GM23338 (cell line): ENCODE data around the gene PEAK3. TPM values are rescaled to one million over a fixed set of nuclear protein-coding genes. Genes with fewer than 3 reads are reported as not detected.
A peak's percentile ranks its signal among the peaks of the same experiment; 100 is the strongest.

Experiments
- ATAC-seq: fragments of 200-7000 bp; cut with Tn5 transposase; 3 replicates; pipeline ENCODE4 v1.9.1; 2020
- DNase-seq: peaks from one replicate; pipeline ENCODE4 v3.0.0-alpha.2; 2015; ENCODE audit warnings: low spot score
- H2AFZ ChIP-seq: fragments of 200-600 bp; sonication (generic); 2 replicates; pipeline ENCODE4 v1.8.0; 2016; ENCODE audit warnings: antibody characterized with exemption, mild to moderate bottlenecking, moderate library complexity
- H3F3A ChIP-seq: fragments of 200-600 bp; sonication (generic); replicated peaks from 2 replicates; pipeline ENCODE4 v1.8.0; 2017; ENCODE audit warnings: antibody characterized with exemption, mixed run types, low read depth
- H3K27ac ChIP-seq: fragments of 200-600 bp; sonication (generic); 2 replicates; pipeline ENCODE4 v1.6.1; 2016; ENCODE audit warnings: low read depth
- H3K27me3 ChIP-seq: fragments of 200-600 bp; sonication (generic); 2 replicates; pipeline ENCODE4 v1.8.0; 2016; ENCODE audit warnings: mild to moderate bottlenecking, mixed run types, moderate library complexity; ENCODE audit not compliant: insufficient read depth
- H3K36me3 ChIP-seq: fragments of 200-600 bp; sonication (generic); 2 replicates; pipeline ENCODE4 v1.8.0; 2016; ENCODE audit warnings: mild to moderate bottlenecking; ENCODE audit not compliant: insufficient read depth
- H3K4me1 ChIP-seq: fragments of 200-600 bp; sonication (generic); 2 replicates; pipeline ENCODE4 v1.8.0; 2016; ENCODE audit warnings: mild to moderate bottlenecking, moderate library complexity; ENCODE audit not compliant: insufficient read depth
- H3K4me2 ChIP-seq: fragments of 200-600 bp; sonication (generic); 2 replicates; pipeline ENCODE4 v1.7.1; 2017; ENCODE audit warnings: mixed run types
- H3K4me3 ChIP-seq: fragments of 200-600 bp; sonication (generic); 2 replicates; pipeline ENCODE4 v1.6.1; 2016; ENCODE audit warnings: mixed run types
- H3K79me2 ChIP-seq: fragments of 200-600 bp; sonication (generic); replicated peaks from 2 replicates; pipeline ENCODE4 v1.8.0; 2017; ENCODE audit warnings: mild to moderate bottlenecking; ENCODE audit not compliant: insufficient read depth
- H3K9me2 ChIP-seq: fragments of 200-600 bp; sonication (generic); 2 replicates; pipeline ENCODE4 v1.8.0; 2017; ENCODE audit not compliant: insufficient read depth
- H4K20me1 ChIP-seq: fragments of 200-600 bp; sonication (generic); replicated peaks from 2 replicates; pipeline ENCODE4 v1.8.0; 2017; ENCODE audit warnings: mild to moderate bottlenecking; ENCODE audit not compliant: insufficient read depth
- H3K27ac Mint-ChIP-seq: 2 replicates; pipeline ENCODE4 v1.8.0; 2020; ENCODE audit warnings: inconsistent platforms, mild to moderate bottlenecking, moderate library complexity, mixed read lengths
- H3K27me3 Mint-ChIP-seq: 3 replicates; pipeline ENCODE4 v1.8.0; 2022; ENCODE audit warnings: low read depth, mild to moderate bottlenecking, moderate library complexity, mixed read lengths, inconsistent platforms; ENCODE audit not compliant: insufficient read depth, poor library complexity
- H3K36me3 Mint-ChIP-seq: 3 replicates; pipeline ENCODE4 v1.8.0; 2021; ENCODE audit warnings: low read depth, mild to moderate bottlenecking, inconsistent platforms, moderate library complexity, mixed read lengths
- H3K4me1 Mint-ChIP-seq: 3 replicates; pipeline ENCODE4 v1.8.0; 2020; ENCODE audit warnings: mild to moderate bottlenecking, inconsistent platforms, mixed read lengths
- H3K4me3 Mint-ChIP-seq: 3 replicates; pipeline ENCODE4 v1.8.0; 2021; ENCODE audit warnings: moderate library complexity, mild to moderate bottlenecking, inconsistent platforms, mixed read lengths
- H3K9me3 Mint-ChIP-seq: 3 replicates; pipeline ENCODE4 v1.8.0; 2020; ENCODE audit warnings: moderate library complexity, mild to moderate bottlenecking, inconsistent platforms, mixed read lengths
- CTCF ChIP-seq, 2 experiments: fragments of 200-600 bp in 1 of 2; sonication (generic) in 1 of 2; conservative IDR thresholded peaks; 2 replicates each; pipeline versions ENCODE4 v1.5.1 to v1.6.1; 2016 to 2017; ENCODE audit warnings: antibody characterized with exemption in 2 of 2, low read depth in 2 of 2, mild to moderate bottlenecking in 2 of 2, moderate library complexity in 1 of 2
- ETS1 ChIP-seq: IDR thresholded peaks from 2 replicates; pipeline ENCODE4 v1.6.1; 2016; ENCODE audit warnings: antibody characterized with exemption
- EZH2 ChIP-seq: fragments of 200-600 bp; sonication (generic); IDR thresholded peaks from one replicate; pipeline ENCODE4 v1.8.0; 2017; ENCODE audit warnings: antibody characterized with exemption, mild to moderate bottlenecking, low read depth; ENCODE audit not compliant: unreplicated experiment
- EZH2phosphoT487 ChIP-seq: fragments of 200-600 bp; sonication (generic); IDR thresholded peaks from one replicate; pipeline ENCODE4 v1.8.1; 2018; ENCODE audit warnings: antibody characterized with exemption; ENCODE audit not compliant: unreplicated experiment
- JUNB ChIP-seq: IDR thresholded peaks from one replicate; pipeline ENCODE4 v1.6.1; 2016; ENCODE audit warnings: antibody characterized with exemption; ENCODE audit not compliant: unreplicated experiment
- NANOG ChIP-seq: IDR thresholded peaks from 2 replicates; pipeline ENCODE4 v1.6.1; 2016; ENCODE audit warnings: antibody characterized with exemption, borderline replicate concordance
- POLR2AphosphoS5 ChIP-seq: IDR thresholded peaks from 2 replicates; pipeline ENCODE4 v1.6.1; 2016; ENCODE audit warnings: antibody characterized with exemption, low read depth
- REST ChIP-seq: IDR thresholded peaks from one replicate; pipeline ENCODE4 v1.6.1; 2018; ENCODE audit warnings: antibody characterized with exemption; ENCODE audit not compliant: unreplicated experiment
- STAT1 ChIP-seq: IDR thresholded peaks from one replicate; pipeline ENCODE4 v1.6.1; 2016; ENCODE audit warnings: antibody characterized with exemption; ENCODE audit not compliant: unreplicated experiment
- ZNF114 ChIP-seq: fragments of 250-450 bp; sonication (Bioruptor Pico); IDR thresholded peaks from 2 replicates; pipeline ENCODE4 v1.5.0; 2020; ENCODE audit warnings: mild to moderate bottlenecking, moderate library complexity
- ZNF331 ChIP-seq: fragments of 250-450 bp; sonication (Bioruptor Pico); IDR thresholded peaks from 2 replicates; pipeline ENCODE4 v1.5.0; 2020; ENCODE audit warnings: low read depth, mild to moderate bottlenecking, moderate library complexity
- polyA plus RNA-seq: library from polyadenylated mRNA; unstranded; fragments of >200 nt; fragmentation: Nextera tagmentation; extraction: Ambion mirVana; gene quantifications from 2 replicates; pipeline ENCODE4 v1.2.1, GENCODE V29; 2016
- total RNA-seq: library from RNA; depleted of rRNA; stranded (reverse); fragments of >200 nt; shearing (Covaris generic); gene quantifications from 2 replicates; pipeline ENCODE4 v1.2.3, GENCODE V29; 2014

PEAK3 gene
- total and polyA plus RNA-seq, 2 experiments from 2014 or later: not detected

GRCh38 chr19:2312820-2313501, 31.0 kb upstream of the PEAK3 start:
- H3K4me1 Mint-ChIP-seq: peaks cover 3% of the 10 kb centered on the region; the same call in 2 of the 3 replicates
- peaks cover 6% of the 10 kb centered on the region; the same call in 1 of the 3 replicates for H3K9me3 Mint-ChIP-seq
- no peak overlapping the region for H3K27ac Mint-ChIP-seq
- H3K4me1 ChIP-seq: no peaks in the 10 kb centered on the region
- H4K20me1 ChIP-seq: no peaks in the 10 kb centered on the region
- TF ChIP-seq CTCF (conservative IDR thresholded peaks at IDR 0.05; ENCODE audit: low read depth in 2 of 2): 0 out of 4 replicates have a peak, but pooled peaks of 1 of the 2 experiments have one; percentile 7
- TF ChIP-seq ETS1: no peak
- H3K27me3 Mint-ChIP-seq: peaks cover 24% of the 10 kb centered on the region
- no peaks in the 10 kb centered on the region for H3K79me2 ChIP-seq
- H3K4me3 ChIP-seq: no peak overlapping the region
- no peaks in the 10 kb centered on the region for H3F3A ChIP-seq
- peak; percentile 55 for ATAC-seq
- H3K27ac ChIP-seq: no peak overlapping the region
- peak; percentile 91 for DNase-seq
- peaks cover 18% of the 10 kb centered on the region for H3K27me3 ChIP-seq
- H3K36me3 Mint-ChIP-seq: no peaks in the 10 kb centered on the region
- H3K9me2 ChIP-seq: no peaks in the 10 kb centered on the region
- peak overlapping the region; percentile 48; the same call in 1 of the 2 replicates for H3K4me2 ChIP-seq
- H3K4me3 Mint-ChIP-seq: no peak overlapping the region
- no peak overlapping the region for H2AFZ ChIP-seq
- H3K36me3 ChIP-seq: no peaks in the 10 kb centered on the region

GRCh38 chr19:2311093-2311492, 29.1 kb upstream of the PEAK3 start:
- Mint-ChIP-seq H3K27ac (no peak overlapping the region), H3K9me3 (peaks cover 6% of the 10 kb centered on the region; the same call in 1 of the 3 replicates), H3K4me1 (peaks cover 3% of the 10 kb centered on the region; the same call in 2 of the 3 replicates), H3K4me3 (no peak overlapping the region), H3K27me3 (peaks cover 37% of the 10 kb centered on the region), H3K36me3 (no peaks in the 10 kb centered on the region)
- no peaks in the 10 kb centered on the region for H3K79me2 ChIP-seq
- H3K4me2 ChIP-seq: no peak overlapping the region
- no peaks in the 10 kb centered on the region for H3F3A ChIP-seq
- H3K27ac ChIP-seq: no peak overlapping the region
- no peak overlapping the region for H2AFZ ChIP-seq
- H3K27me3 ChIP-seq: peaks cover 35% of the 10 kb centered on the region
- H4K20me1 ChIP-seq: no peaks in the 10 kb centered on the region
- no peak for ATAC-seq
- no peak for DNase-seq
- no peaks in the 10 kb centered on the region for H3K9me2 ChIP-seq
- no peaks in the 10 kb centered on the region for H3K4me1 ChIP-seq
- no peak overlapping the region for H3K4me3 ChIP-seq
- TF ChIP-seq EZH2phosphoT487 (no peak), REST (no peak), NANOG (no peak), POLR2AphosphoS5 (no peak), EZH2 (no peak), JUNB (no peak), ZNF114 (CRISPR knock-in tag) (no peak), ZNF331 (CRISPR knock-in tag) (no peak), STAT1 (no peak), ETS1 (no peak)
- no peaks in the 10 kb centered on the region for H3K36me3 ChIP-seq
